Activated CD8-positive, alpha-beta T cell treated with anti-CD3 and anti-CD28 coated beads for 36 hours (primary cell): Measurements from ENCODE around the gene CEP83. TPM values are rescaled to one million over a fixed set of nuclear protein-coding genes. Genes with fewer than 3 reads are reported as not detected.
A peak's percentile ranks its signal among the peaks of the same experiment; 100 is the strongest.

Experiments
- ATAC-seq: fragments of 200-7000 bp; cut with Tn5 transposase; one replicate; pipeline ENCODE4 v1.10.0; 2021; ENCODE audit warnings: mild to moderate bottlenecking, moderate library complexity
- CTCF ChIA-PET: fragments of 350-600 bp; sonication (Branson Sonifier 250); formaldehyde crosslinking; loops from one replicate; lab custom pipeline; 2021; ENCODE audit warnings: antibody characterized with exemption; lab: Charles Lee
- POLR2A ChIA-PET: fragments of 350-600 bp; sonication (Branson Sonifier 250); formaldehyde crosslinking; loops from one replicate; lab custom pipeline; 2021; ENCODE audit warnings: antibody characterized with exemption; lab: Charles Lee
- DNase-seq: peaks from one replicate; pipeline ENCODE4 v3.0.0-alpha.2; 2020
- H3K27ac Mint-ChIP-seq: one replicate; pipeline ENCODE4 v1.8.0; 2021; ENCODE audit warnings: mild to moderate bottlenecking, mixed read lengths
- H3K27me3 Mint-ChIP-seq: one replicate; pipeline ENCODE4 v1.8.0; 2021; ENCODE audit warnings: mixed read lengths
- H3K36me3 Mint-ChIP-seq: one replicate; pipeline ENCODE4 v1.8.0; 2021; ENCODE audit warnings: low read depth, mixed read lengths
- H3K4me1 Mint-ChIP-seq: one replicate; pipeline ENCODE4 v1.8.0; 2021; ENCODE audit warnings: low read depth, mixed read lengths
- H3K4me3 Mint-ChIP-seq: one replicate; pipeline ENCODE4 v1.8.0; 2021; ENCODE audit warnings: mild to moderate bottlenecking, moderate library complexity, mixed read lengths
- H3K9me3 Mint-ChIP-seq: one replicate; pipeline ENCODE4 v1.8.0; 2021; ENCODE audit warnings: mixed read lengths
- CTCF ChIP-seq: fragments of 200-600 bp; IDR thresholded peaks from one replicate; pipeline ENCODE4 v1.8.0; 2022; ENCODE audit warnings: antibody characterized with exemption, mild to moderate bottlenecking
- intact Hi-C: fragments of 100-400 bp; cut with micrococcal nuclease; formaldehyde crosslinking; loops from one replicate; pipeline ENCODE4 v1.10.0; 2022
- total RNA-seq, 2 experiments: library from RNA; stranded (reverse); gene quantifications; one replicate each; pipeline ENCODE4 v1.2.3, GENCODE V29; 2021

CEP83 gene
- total RNA-seq, 2 experiments from 2014 or later, result 23.5 to 26.5 TPM

DNA sequence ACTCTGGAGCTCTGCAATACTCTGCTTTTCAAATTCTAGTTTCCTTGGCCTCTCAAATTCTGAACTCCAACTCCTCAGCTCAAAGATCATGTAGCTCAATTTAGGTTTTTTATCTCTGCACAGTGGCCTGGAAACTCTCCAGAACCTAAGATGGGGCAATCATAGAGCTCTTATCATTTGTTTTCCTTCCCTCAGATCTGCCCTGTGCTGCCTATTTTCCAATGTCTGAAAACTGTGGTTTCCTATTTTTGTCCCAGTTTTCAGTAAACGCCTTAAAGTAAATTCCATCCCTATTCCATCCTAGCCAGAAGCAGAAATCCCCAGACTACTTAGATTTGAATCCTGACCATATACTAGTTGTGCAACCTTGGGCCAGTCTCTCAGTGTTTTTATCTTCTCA lies 73.2 kb downstream of the CEP83 start:
- H3K9me3 Mint-ChIP-seq, result peaks cover 22% of the 10 kb centered on the region
- intact Hi-C loops, result no loop called here

DNA sequence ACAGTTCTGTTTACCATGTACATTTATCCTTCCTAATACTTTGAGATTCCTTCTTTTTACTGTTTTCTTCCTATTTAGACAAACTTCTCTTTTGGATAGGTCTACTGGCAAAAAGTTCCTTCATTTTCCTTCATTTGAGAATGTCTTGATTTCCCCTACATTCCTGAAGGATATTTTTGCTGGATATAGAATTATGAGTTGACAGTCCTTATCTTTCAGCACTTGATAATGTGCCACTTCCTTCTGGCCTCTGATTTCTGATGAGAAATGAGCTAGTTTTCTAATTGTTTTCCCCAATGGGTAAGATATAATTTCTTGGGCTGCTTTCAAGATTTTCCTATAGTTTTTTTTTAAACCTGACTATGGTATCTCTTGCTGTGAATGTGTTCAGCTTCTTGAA lies 75.6 kb downstream of the CEP83 start:
- H3K36me3 Mint-ChIP-seq, result peaks cover 50% of the 10 kb centered on the region
- POLR2A ChIA-PET, result no interaction called here
- no peak for TF ChIP-seq CTCF
- CTCF ChIA-PET, result no interaction called here
- intact Hi-C loops, result no loop called here
- H3K9me3 Mint-ChIP-seq, result peaks cover 22% of the 10 kb centered on the region
- H3K4me1 Mint-ChIP-seq, result peaks cover 26% of the 10 kb centered on the region
- H3K27me3 Mint-ChIP-seq, result no peaks in the 10 kb centered on the region
- DNase-seq (no peak), ATAC-seq (no peak)
- H3K4me3 Mint-ChIP-seq, result no peak overlapping the region
- no peak overlapping the region for H3K27ac Mint-ChIP-seq

More for the DNA sequence above, 73.2 kb downstream of the CEP83 start:
- ATAC-seq (no peak), DNase-seq (no peak)
- H3K4me3 Mint-ChIP-seq, result no peak overlapping the region
- no peaks in the 10 kb centered on the region for H3K27me3 Mint-ChIP-seq
- H3K36me3 Mint-ChIP-seq, result peaks cover 58% of the 10 kb centered on the region
- no peak overlapping the region for H3K27ac Mint-ChIP-seq
- POLR2A ChIA-PET, result no interaction called here
- no peak for TF ChIP-seq CTCF
- H3K4me1 Mint-ChIP-seq, result peaks cover 7% of the 10 kb centered on the region
- CTCF ChIA-PET, result no interaction called here

- intact Hi-C loops, result no loop called here
- DNase-seq, result no peak
- POLR2A ChIA-PET, result no interaction called here
- Mint-ChIP-seq H3K36me3 (peaks cover 43% of the 10 kb centered on the region), H3K4me1 (peaks cover 28% of the 10 kb centered on the region), H3K9me3 (peaks cover 16% of the 10 kb centered on the region), H3K27me3 (no peaks in the 10 kb centered on the region), H3K27ac (no peak overlapping the region), H3K4me3 (no peak overlapping the region)
- CTCF ChIA-PET, result interaction anchor here (0.9 to 1.4 kb wide), 3 partner anchors 17 to 246 kb away, joined by 3 to 4 read pairs (median 3); no protein-coding TSS in a partner anchor
- no peak for ATAC-seq
- no peak for TF ChIP-seq CTCF
Measured at GRCh38 chr12:94380507-94380906, 79.2 kb downstream of the CEP83 start.

GRCh38 chr12:94379479-94380113 lies 80.1 kb downstream of the CEP83 start:
- peak; percentile 55 for ATAC-seq

More at GRCh38 chr12:94379479-94380113, 80.1 kb downstream of the CEP83 start:
- H3K27me3 Mint-ChIP-seq, result no peaks in the 10 kb centered on the region
- peaks cover 7% of the 10 kb centered on the region for H3K9me3 Mint-ChIP-seq
- no peak overlapping the region for H3K4me3 Mint-ChIP-seq
- no peak for TF ChIP-seq CTCF
- peaks cover 43% of the 10 kb centered on the region for H3K36me3 Mint-ChIP-seq
- peaks cover 22% of the 10 kb centered on the region for H3K4me1 Mint-ChIP-seq
- CTCF ChIA-PET, result interaction anchor here (0.6 to 1.4 kb wide), 4 partner anchors 24 to 486 kb away, joined by 3 to 4 read pairs (median 4); no protein-coding TSS in a partner anchor
- no peak for DNase-seq
- H3K27ac Mint-ChIP-seq, result peak overlapping the region; percentile 48
- POLR2A ChIA-PET, result interaction anchor here (1.5 kb wide), 1 partner anchor 110 kb away, joined by 3 read pairs; no protein-coding TSS in a partner anchor
- intact Hi-C loops, result no loop called here
